Head of caudate nucleus (tissue), 42 donors: Measurements from ENCODE around the gene NASP.
A peak's percentile ranks its signal among the peaks of the same experiment; 100 is the strongest.

Source experiments
- DNase-seq, 42 donors: peaks; one replicate each; pipeline versions ENCODE4 v3.0.0 to v3.0.0-alpha.2; 2020 to 2021; ENCODE audit warnings: mixed read lengths in 7 of 42
- intact Hi-C: fragments of 100-400 bp; cut with DNase I; formaldehyde crosslinking; loops from one replicate; pipeline ENCODE4 v1.15.0; 2022

Gene NASP, protein sequence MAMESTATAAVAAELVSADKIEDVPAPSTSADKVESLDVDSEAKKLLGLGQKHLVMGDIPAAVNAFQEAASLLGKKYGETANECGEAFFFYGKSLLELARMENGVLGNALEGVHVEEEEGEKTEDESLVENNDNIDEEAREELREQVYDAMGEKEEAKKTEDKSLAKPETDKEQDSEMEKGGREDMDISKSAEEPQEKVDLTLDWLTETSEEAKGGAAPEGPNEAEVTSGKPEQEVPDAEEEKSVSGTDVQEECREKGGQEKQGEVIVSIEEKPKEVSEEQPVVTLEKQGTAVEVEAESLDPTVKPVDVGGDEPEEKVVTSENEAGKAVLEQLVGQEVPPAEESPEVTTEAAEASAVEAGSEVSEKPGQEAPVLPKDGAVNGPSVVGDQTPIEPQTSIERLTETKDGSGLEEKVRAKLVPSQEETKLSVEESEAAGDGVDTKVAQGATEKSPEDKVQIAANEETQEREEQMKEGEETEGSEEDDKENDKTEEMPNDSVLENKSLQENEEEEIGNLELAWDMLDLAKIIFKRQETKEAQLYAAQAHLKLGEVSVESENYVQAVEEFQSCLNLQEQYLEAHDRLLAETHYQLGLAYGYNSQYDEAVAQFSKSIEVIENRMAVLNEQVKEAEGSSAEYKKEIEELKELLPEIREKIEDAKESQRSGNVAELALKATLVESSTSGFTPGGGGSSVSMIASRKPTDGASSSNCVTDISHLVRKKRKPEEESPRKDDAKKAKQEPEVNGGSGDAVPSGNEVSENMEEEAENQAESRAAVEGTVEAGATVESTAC

DNA sequence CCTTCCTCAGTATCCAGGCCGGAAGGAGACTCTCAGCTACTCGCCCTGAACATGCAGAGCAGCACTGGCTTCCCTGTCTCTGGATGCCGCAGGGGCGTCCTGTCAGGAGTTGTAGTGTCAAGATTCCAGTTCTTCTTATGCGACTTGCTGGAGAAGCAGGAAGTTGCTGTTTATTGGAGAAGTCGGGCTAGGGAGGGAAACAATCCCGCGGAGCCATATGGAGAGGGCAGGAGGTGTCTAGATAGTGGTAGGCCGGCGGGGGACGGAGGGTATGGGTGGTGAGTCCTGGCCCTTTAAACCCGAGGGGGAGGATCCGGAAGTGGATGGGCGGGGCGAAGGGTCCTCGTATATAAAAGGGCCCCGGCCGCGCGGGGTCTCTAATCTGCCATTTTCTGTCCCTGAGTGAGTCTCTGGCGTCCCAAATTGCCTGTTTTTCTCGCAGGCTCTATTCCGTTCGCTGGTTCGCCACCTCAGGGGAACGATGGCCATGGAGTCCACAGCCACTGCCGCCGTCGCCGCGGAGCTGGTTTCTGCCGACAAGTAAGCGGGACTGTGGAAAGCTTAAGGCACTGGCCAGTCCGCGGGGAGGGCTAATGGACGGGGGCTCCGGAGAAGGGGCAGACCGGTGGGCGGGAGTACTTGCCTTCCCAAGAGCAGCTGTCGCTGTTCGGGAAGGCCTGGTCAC lies at the start of gene NASP:
TSS of gene NASP (plus strand) at position 376 of the 685 bp plus-strand sequence. CDS start at position 482, 106 bp downstream.
- DNase-seq: peak; percentile 87 to 97 (median 92)
- intact Hi-C loops: loop anchor here (5.0 kb wide), 1 partner anchor 103 kb away; the partner anchor contains the start of genes GPBP1L1 and TMEM69

DNA sequence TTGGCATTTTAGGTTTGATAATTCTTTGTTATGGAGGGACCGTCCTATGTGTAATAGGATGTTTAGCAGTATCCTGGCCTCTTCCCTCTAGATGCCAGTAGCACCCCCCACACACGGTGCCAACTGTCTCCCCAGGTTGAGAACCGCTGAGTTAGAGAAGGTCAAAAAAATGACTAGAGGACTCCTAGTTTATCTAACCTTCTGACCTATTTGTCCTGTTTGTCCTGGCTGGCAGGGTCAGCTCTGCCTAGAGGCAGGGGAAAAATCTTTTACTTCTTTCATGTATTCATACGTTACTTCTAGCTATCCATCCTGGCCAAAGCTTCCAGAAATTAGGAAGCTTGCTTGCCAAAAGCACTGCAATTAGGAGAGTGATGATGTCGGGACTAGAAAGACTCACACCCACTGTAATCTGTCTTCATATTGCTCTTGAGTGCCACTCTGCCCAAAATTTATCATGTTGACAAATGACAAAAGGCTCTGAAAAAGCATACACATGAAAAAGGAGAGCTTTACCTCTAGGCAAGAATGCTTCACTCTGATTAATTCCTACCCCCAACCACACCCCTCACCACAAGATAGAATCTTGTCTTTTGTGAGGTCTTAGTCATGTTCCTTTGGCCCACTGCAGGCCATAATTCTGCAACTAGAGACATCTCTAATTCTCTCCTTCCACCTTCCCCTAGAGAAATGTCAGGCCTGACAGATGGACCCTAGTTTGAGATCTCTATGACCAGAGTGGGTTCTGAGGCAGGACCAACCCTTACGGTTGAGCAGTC lies 47.7 kb upstream of the NASP start:
- DNase-seq: no peak
- intact Hi-C loops: no loop called here

DNA sequence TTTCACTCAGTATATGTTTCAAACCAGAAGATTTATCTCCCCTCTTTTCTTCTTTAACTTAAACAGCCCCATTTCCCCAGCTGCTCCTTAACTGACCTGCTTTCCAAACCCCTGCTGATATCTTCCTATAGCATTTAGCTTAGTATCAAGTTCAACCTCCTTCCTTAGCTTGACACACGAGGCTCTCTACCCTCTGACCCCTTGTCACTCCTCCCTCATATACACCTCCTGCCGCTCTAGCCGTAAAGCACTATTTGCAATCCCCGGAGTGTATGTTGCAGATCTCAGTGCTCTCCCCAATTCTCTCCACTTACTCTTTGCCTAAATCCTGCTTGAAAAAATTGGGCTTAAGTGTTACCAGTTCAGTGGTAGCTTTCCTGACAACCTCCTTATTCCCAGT lies 47.0 kb upstream of the NASP start:
- no peak for DNase-seq
- intact Hi-C loops: no loop called here

DNA sequence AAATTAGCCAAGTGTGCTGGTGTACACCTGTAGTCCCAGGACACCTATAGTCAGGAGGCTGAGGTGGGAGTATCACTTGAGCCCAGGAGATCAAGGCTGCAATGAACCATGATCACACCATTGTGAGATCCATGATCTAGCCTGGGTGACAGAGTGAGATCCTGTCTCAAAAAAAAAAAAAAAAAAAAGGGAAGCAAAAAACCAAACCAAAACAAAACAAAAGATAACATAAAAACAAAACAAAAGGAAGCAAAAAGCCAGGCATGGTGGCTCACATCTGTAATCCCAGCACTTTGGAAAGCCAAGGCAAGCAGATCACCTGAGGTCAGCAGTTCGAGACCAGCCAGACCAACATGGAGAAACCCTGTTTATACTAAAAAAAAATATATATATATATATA lies 42.6 kb upstream of the NASP start:
- DNase-seq: no peak
- intact Hi-C loops: no loop called here

DNA sequence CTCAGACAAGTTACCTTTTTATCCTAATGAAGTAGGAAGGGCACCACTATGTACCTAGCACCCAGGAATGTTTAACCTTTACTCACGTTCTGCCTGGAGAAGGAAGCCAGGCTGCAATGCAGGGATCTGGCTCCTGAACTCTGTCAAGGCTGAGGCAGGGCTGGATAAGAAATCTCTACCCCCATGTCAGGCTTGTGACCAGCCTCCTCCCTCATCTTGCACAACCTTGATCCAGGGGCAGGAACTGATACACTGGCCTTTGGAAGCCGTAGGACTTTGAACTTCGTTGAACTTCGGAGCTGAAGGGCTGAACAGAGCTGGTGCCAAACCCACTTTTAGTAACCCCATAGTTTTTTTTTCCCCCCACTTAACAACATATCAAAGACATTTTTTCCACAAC lies 41.2 kb upstream of the NASP start:
- DNase-seq: peak in 7 of 42 donors; percentile 9 to 54 (median 19)
- intact Hi-C loops: no loop called here

DNA sequence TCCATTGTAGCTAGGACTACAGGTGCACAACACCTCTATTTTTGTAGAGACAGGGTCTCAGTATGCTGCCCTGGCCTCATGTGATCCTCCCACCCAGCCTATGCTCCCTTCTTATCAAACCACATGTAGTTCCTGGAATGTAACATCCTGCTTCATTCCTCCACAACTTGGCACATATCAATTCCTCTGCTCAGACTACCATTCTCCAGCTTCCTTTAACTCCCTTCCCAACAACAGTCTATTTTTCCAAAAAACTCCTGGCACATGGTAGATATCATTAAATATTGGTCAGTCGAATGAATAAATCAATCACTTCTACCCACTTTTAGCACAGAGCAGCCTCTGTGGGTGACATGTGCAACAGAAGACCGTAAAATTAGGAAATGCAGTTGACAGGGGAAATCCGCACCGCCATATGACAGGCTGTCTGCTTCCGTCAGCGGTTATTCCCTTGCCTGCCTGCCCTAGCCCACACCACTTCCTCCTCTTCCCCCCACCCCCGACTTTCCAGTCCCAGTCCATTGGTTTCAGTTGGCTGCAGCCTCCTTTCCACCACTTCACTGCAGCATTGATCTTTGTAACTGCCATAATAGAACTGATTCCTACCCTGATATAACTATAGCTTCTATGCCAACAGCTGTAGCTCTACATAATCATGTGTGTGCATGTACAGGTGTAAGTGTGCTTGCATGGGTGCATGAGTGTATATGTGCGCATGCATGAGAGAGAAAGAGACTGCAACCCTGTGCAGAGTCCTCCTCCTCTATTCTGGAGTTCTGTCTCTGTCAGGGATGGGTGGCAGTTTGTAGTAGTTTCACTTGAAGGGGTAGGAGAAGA lies 40.0 kb upstream of the NASP start:
- intact Hi-C loops: no loop called here

DNA sequence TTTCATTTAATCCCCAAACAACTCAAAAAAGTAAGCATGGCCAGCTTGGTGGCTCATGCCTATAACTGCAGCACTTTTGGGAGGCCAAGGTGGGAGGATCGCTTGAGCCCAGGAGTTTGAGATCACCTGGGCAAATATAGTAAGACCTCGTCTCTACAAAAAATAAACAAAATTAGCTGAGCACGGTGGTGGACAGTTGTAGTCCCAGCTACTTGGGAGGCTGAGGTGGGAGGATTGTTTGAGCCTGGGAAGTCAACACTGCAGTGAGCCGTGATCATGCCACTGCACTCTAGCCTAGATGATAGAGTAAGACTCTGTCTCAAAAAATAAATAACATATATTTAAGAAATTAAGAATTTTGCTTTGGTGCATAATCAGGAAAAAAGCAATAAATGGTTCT lies 39.3 kb upstream of the NASP start:
- DNase-seq: no peak
- intact Hi-C loops: no loop called here

More for the DNA sequence above, 40.0 kb upstream of the NASP start:
- DNase-seq: peak in 35 of 42 donors; percentile 16 to 68 (median 43)

DNA sequence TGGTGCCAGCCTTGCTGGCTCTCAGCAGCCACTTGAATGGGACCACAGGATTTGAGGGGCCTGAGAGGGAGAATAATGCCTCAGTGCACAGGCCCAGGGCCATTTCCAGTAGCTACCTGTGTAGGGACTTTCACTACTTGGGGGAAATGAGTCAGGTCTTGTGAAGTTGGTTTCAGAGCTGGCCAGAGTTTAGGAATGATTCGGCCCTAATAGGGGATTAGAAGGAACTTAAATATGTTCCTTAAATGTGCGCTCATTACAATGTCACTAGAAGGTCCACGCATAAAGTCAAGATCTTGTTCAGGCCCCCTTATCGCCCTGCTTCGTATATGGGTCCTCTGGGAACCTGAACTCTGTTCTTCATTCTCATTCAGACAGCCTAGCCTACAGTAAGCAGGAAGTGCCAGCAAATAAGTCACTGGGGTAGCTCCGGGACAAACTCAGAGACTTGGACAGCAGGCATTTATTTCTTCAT lies 38.8 kb upstream of the NASP start:
- DNase-seq: no peak
- intact Hi-C loops: no loop called here

DNA sequence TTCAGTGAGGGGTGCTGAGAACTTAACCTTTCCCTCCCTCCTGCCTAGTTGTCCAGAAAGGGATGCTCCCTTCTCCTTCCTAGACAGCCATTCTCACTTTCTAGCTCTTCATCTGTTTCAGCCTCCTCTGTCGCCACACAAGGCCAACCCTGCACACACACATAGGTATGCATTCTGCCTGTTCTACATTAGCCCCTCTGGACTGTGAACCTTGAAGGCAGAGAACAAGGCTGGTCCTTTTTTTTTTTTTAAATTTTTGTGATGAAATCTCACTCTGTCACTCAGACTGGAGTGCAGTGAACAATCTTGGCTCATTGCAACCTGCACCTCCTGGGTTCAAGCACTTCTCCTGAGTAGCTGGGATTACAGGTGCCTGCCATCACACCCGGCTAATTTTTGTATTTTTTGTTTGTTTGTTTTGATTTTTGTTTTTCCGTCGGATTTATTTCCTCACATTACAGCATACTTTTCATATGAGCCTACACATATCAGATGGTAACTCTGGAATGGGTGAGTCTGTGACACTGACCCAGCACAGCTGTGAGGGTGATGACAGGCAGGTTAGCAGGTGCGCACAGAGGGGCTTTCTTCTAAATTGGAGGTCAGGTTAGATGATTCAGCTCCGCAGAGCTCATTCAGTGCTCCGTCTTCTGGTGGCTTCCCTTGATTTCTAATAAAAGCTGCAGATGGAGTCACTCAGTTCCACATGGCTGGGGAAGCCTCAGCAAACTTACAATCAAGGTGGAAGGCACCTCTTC lies 38.1 kb upstream of the NASP start:
- DNase-seq: no peak
- intact Hi-C loops: no loop called here

DNA sequence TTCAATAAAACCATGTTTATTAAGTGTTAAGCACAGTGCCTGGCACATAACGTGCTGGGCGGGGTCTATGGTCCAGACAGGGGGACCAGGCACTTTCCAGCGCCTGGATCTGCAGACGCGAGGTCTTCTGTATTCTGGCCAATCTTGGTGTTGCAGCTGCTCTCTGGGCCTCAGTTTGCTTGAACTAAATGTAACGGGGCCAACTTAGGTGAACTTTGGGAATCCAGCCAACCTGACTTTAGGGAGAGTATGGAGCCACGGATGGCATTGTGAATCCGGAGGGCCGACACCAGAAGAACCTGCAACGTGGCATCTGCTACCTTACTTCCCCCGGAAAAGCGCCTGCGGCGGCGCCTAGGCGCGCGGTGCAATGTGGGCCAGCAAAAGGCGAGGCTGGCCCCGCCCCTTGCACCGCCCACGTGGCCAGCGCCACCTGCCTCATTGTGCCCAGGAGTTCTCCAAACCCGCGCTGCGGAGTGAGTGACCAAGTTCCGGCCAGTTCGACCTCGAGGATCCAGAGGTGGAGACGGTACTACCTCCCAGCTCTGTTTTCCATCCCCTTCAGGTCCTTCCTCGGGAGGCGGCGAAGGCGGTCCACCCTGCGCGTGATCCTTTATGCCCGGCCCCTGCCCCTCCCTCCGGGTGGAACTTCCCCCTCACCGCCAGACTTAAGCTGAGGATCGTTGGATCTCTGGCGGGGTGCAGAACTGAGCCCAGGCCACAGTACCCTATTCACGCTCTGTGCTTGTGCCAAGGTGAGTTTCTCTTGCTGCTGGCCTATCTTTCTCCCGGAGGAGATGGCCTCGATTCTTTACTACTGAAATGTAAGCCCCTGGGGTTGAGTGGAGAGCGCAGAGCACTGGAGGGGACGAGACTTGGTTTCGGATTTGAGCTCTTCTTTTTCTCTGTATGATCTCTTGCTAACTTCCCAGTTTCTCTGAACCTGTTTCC lies 33.2 kb upstream of the NASP start, which contains the start of gene AKR1A1:
TSS of gene AKR1A1 (plus strand) at position 426 of the 951 bp plus-strand sequence. CDS start 10,969 bp downstream, outside the sequence.
- peak; percentile 72 to 94 (median 88) for DNase-seq
- intact Hi-C loops: no loop called here

DNA sequence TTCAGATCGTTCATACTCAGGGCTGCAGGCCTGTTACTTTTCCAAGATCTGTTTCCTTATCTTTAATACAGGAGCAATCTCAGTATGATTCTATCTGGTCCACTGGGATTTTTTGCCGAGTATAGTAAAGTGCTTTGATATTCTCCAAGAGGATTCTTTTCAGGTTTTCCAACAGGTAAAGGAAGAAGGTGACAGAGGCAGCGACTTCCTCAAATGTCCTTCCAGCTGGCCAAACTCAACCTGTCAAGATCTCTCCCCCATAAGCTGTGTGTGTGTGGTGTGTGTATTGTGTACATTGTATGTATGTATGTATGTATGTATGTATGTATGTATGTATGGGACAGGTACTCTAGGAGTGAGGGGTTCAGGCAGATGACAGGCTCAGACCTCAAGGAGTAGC lies 32.2 kb upstream of the NASP start:
- no peak for DNase-seq
- intact Hi-C loops: no loop called here

DNA sequence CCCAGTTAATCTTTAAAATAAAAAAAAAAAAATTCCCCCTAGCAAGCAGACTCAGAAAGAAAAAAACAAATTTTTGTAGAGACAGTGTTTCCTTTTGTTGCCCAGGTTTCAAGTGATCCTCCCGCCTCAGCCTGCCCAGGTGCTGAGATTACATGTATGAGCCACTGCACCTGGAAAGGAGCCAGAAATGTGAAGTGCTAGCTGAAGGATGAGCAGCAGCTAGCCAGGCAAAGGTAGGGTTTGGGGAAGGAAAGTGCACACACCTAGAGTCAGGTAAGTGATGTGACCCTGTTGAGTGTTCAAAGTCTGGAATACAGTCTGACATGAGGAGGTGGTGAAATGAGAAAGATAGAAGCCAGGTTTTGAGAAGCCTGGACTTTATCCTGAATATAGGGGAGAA lies 31.5 kb upstream of the NASP start:
- intact Hi-C loops: no loop called here
- DNase-seq: no peak

DNA sequence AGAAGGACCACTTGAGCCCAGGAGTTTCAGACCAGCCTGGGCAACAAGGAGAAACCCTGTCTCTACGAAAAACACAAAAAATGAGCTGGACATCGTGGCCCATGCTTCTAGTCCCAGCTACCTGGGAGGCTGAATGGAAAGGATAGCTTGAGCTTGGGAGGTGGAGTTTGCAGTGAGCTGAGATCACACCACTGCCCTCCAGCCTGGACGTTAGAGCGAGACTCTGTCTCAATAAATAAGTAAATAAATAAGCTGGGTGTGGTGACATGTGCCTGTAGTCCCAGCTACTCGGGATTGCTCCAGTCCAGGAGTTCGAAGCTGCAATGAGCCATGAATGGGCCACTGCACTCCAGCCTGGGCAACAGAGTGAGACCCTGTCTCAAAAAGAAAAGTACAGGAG lies 29.6 kb upstream of the NASP start:
- DNase-seq: no peak
- intact Hi-C loops: no loop called here

DNA sequence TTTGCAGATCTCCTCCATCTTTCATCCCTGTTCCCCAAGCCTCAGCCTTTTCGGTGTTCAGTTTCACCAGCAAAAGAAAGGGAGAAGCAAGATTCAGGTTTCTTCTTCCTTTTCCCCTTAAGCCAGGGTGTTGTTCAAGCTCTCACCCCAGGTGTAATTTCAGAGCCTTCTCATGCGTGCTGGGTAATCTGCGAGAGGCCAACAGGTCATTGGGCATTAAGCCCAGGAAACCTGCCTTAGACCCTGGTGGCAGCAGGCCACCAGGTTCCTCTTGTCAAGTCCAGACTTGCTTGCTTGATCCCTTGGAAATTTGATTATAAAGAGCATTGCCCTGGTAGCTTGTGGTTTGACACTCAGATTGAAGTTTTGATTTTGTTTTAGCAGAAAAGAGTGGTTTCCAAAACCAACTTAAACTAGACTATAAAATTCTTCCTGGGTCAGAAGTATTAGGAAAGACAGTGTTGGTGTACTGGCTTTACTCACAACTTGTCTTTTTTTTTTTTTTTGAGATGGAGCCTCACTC lies 26.4 kb upstream of the NASP start:
- no peak for DNase-seq
- intact Hi-C loops: no loop called here

DNA sequence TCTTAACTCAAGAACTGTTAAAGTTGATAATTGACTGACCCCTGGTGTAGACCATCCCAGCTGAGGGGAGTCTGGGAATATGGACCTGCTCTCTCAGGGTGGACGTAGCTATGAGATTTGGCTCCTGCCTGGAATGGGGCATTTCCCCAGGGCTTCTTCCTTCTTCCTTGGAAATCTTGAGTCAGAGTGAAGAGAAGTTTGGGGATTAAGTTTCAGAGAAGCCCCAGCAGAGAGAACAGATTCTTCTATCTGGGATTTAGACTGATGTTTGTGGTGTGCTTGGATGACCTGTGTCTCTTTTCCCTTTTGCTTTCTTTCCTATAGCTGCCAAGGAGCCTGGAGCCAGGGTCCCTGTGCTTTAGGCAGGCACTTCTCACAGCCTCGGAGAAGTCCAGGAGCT lies 20.0 kb upstream of the NASP start:
- intact Hi-C loops: loop anchor here (10.0 kb wide), 1 partner anchor 199 kb away; no protein-coding TSS in a partner anchor
- DNase-seq: no peak

DNA sequence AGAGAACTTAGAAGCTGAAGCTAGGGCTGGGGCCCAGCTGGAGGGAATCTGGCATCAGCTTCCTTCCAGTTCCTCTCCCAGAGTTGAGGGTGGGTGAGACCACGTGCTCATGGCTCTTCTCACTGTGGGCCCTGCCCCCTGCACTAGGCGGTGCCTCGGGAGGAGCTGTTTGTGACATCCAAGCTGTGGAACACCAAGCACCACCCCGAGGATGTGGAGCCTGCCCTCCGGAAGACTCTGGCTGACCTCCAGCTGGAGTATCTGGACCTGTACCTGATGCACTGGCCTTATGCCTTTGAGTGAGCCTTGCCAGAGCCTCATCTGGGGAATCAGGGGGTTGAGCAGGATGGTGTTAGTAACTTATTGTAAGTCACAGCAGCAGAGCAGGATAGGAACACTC lies 17.1 kb upstream of the NASP start:
- intact Hi-C loops: loop anchor here (10.0 kb wide), 1 partner anchor 202 kb away; no protein-coding TSS in a partner anchor
- peak in 9 of 42 donors; percentile 9 to 48 (median 27) for DNase-seq
